Stimulated activated CD8-positive, alpha-beta memory T cell treated with anti-CD3 and anti-CD28 coated beads, Interleukin-7, amount 100 ng/mL, for 4 hours (primary cell): ENCODE results near the gene CPNE5.

ENCODE experiments used
- DNase-seq, 2 donors: peaks; one replicate each; pipeline ENCODE4 v3.0.0-alpha.2; 2020; ENCODE audit warnings: low read depth in 2 of 2

CPNE5 gene

GRCh38 chr6:36857325-36857724 lies 18.1 kb upstream of the CPNE5 start:
- no peak for DNase-seq

GRCh38 chr6:36856277-36856676 lies 17.0 kb upstream of the CPNE5 start:
- no peak for DNase-seq

GRCh38 chr6:36855750-36856149 lies 16.5 kb upstream of the CPNE5 start:
- DNase-seq, result no peak

DNA sequence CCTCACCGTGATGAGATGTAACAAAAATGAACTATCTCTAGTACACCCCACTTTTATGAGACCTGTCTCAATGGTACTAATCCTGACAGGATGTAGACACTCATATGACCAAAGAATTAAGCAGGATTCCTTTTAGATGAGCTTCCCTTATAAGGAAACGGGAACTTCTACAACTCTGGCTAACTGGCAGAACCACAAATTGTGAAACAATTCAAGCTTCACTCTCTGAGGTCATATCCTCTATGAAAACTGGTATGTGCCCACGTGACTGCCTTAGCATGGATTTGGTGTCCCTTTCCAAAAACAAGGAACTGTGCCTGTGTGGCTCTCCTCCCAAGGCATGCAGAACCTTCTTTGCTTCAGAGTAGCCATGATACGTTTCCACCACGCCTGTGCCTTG lies 14.1 kb upstream of the CPNE5 start:
- no peak for DNase-seq

GRCh38 chr6:36852481-36853147 lies 13.4 kb upstream of the CPNE5 start:
- no peak for DNase-seq

DNA sequence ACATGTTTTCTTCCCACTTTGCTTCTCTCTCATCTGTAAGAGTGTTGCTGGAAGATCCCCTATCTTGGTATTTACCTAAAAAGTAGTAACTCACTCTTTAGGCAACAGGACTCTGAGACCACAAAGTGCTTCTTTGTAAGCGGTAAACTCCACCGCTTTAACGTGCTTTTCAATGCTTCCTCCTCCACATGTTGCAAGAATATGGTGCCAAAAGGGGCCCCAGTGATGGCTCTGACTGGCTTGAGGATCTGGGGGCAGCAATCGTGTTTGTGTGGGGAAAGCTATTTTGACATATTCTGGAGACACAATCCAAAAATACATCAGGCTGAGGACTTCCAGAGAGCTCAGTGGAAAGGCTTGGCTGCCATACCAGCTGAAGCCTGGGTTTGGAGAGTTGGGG lies 12.4 kb upstream of the CPNE5 start:
- no peak for DNase-seq

DNA sequence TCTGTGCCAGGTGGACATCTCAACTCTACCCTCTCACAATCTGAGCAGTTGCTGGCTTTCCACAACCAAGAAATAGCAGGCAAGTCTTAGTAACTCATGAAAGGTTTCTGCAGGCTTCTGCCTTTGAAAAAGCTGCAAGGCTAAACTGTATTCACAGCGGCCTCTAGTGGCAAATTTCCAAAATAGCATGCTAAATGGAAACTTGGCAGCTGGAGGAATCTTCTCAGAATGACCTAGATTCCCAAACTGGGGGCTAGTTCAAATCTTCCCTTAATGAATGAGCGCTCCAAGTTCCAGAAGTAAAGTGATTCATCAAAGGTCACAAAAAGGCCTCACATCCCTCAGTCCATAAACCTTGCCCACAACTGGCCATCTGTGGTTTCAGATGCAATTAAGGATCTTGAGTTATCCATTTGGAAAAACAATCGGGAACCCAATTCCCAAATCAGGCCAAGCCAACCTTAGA lies 11.9 kb upstream of the CPNE5 start:
- DNase-seq, result no peak

DNA sequence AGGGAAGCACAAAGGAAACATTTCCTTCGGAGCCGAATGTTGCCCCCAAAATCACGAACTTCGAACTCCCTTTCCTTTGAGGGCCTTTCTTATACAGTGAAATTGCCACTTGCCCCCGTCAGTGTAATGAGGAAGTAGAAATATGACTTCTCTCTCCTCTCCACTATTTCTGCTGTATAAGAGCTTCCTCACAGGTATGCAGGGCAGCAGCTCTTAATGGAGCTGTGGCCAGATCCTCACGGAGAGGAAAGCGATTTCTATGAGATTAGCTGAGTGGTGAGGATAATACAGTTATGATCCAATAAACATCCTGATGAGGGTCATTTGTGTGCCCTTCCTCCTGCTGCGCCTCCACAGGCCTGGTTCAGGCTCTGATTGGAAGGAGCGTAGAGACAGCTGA lies 10.8 kb upstream of the CPNE5 start:
- no peak for DNase-seq

GRCh38 chr6:36848658-36849441 lies 9.6 kb upstream of the CPNE5 start:
- no peak for DNase-seq

DNA sequence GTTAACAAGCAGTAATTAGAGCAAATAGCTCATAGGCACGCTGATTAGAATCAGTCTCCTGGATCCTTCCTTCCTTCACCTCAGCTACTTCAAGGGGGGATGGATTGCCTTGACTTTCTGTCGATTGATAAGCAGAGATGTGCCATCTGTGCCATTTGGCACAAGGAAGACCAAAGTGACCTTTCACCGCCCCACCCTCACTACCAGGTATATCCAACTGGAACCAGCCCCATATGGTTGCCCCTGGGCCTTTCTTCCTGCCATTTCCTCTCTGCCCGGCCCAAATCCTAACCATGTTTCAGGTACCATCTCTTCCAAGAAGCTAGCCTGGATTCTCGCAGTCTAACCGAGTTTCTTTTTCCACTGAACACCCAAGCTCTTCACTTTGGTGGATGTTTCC lies 8.7 kb upstream of the CPNE5 start:
- DNase-seq, result no peak

DNA sequence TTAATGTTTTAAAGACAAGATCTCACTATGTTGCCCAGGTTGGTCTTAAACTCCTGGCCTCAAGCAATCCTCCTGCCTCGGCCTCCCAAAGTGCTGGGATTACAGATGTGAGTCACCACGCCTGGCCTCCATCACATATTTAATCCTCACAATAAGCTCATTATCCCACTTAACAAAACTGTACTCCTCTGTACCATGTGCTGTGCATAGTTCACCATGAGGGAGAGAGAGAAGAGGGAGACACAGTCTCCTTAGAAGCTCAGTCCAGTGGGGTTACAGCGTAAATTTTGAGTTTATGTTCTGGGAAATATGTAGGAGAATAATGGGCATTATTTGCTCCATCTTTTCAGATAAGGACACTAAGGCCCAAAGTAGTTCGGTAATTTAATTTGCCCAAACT lies 7.9 kb upstream of the CPNE5 start:
- DNase-seq, result no peak

DNA sequence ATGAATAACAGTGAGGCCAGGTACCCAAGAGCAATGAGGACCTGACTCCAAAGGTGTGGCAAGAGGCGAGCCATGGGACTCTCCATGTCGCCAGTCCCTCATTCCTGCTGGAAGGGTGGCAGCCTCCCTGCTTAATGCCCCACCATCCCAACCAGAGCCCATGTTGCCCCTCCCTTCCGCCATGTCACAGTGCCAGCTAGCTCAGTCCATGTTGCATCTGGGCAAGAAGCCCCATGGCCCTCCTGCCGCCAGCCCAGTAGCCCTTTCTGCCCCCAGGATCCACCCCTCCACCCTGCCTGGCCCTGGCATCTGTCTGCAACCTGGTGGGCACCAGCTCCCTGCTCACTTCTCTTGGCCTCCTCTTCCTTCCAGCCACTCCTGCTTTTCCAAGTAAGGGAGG lies 6.0 kb upstream of the CPNE5 start:
- DNase-seq, result no peak

DNA sequence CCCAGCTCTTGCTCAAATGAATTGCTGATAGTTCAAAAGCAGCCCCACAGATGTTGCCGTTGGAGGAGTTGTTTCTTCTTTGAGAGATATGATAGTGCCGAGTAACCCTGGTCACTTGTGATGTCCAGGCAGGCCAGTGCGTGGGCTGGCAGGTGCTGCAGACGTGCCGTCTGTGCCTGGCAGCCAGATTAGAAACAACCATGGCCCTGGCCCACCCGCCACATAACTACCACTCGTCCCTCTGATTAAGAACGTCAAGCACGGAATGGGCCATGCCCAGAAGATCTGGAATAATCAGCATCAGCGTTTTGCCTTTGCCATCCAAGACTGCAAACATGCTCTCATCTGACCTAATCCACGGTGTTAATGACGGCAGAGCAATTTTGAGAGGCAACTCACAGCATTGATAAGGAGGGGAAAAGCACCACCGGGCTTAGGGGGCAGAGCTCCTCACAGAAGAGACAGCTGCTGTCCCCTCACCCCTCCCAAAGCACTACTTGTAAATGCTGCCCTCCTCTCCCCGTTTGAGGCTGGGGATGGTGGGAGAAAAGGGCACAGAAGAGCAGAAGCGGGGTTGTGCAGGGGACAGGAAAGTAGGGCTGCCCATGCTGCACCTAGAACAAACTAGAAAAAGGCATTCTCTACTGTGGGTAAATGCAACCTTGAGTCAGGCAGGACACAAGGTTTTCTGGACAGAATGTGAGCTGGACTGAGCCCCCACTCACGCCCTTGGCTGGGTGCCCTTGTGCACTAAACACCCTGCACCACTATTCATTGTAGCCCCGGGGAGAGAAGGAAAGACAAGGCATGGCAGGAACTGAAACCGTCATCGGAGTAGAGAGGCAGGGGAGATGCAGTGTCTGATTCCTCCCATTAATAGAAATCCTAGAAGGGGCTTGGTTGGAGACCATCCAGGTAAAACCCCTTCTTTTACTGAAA lies 5.3 kb upstream of the CPNE5 start:
- DNase-seq, result no peak

GRCh38 chr6:36843170-36843569 lies 3.9 kb upstream of the CPNE5 start:
- DNase-seq, result no peak

DNA sequence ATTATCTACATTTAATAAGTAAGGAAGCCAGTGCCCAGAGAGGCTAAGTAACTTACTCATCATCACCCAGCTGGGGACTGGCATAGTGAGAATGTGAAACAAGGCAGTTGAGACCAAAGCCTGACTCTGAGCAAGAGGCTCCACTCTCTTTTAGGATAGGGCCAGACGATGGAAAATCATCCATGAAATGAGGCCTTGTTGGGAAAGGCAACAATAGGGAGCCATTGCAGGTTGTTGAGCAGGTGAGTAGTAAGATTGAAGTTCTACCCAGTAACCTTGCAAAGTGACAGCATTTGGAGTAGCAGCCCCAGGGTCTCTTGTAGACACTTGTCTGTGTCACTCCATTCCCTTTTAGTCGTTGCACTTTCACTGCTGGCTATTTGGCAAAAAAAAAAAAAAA lies 2.5 kb upstream of the CPNE5 start:
- DNase-seq, result no peak

DNA sequence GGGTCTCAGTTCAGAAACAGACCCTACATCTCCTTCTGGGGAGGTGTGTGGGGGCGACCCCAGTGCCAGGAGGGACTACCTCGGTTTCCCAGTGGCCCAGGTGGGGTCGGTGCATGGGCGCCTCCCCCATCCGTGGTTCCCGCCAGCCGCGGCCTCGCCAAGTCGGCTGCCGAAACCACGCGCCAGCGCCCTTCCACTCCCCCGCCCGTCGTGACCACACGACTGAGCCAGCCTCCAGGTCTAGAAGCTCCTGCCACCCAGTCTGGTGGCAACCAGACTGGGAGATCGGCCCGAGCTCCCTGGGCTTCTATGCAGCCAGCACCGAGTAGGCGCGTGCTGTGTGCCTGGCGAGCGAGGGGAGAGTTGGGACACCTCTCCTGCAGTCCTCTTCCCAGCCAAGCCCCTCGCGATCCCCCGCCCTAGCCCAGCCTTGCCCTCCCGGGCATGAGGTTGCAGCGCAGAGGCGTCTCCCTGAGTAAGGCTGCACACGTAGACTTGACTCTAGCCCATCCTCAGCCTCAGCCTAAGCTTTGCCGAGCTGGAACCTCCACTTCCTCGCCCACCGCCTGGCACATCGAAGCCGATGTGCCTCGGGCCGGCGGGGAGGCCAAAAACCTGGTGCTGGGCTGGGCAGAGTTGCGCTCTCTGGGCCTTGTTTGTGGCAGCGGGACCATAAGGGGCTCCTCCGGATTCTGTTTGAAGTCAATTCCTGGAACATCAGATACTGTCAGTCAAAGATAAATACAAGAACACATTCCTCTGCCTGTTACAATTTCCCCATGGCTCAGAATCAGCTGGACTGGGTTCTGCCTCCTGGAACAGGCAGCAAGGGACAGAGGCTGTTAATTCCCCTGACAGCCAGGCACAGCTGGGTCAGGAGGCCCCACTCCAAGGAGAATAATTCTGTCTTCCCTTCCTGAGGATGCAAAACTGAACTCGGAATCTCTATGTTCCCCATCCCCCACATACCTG lies 1.5 kb upstream of the CPNE5 start:
- peak in 1 of 2 donors; percentile 31 for DNase-seq

- peak in 1 of 2 donors; percentile 29 for DNase-seq
Observed at GRCh38 chr6:36839749-36840431, 646 bp upstream of the CPNE5 start.

- no peak for DNase-seq
Observed at GRCh38 chr6:36837686-36838085, 1.6 kb downstream of the CPNE5 start.

DNA sequence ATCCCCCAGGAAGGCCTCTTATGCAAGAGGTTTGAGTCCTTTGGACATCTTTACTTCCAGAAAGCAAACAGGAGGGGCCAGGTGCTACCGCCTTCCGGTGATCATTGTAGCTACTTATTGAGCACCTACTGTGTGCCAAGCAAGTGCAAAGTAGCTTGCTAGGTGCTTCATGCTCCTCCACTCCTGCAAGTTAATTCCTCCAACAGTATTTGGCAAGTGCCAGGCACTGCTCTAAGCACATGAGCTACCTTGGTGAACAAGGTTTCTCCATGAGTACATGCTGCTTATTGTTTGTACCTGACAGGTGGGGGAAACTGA lies 2.3 kb downstream of the CPNE5 start:
- DNase-seq, result no peak

DNA sequence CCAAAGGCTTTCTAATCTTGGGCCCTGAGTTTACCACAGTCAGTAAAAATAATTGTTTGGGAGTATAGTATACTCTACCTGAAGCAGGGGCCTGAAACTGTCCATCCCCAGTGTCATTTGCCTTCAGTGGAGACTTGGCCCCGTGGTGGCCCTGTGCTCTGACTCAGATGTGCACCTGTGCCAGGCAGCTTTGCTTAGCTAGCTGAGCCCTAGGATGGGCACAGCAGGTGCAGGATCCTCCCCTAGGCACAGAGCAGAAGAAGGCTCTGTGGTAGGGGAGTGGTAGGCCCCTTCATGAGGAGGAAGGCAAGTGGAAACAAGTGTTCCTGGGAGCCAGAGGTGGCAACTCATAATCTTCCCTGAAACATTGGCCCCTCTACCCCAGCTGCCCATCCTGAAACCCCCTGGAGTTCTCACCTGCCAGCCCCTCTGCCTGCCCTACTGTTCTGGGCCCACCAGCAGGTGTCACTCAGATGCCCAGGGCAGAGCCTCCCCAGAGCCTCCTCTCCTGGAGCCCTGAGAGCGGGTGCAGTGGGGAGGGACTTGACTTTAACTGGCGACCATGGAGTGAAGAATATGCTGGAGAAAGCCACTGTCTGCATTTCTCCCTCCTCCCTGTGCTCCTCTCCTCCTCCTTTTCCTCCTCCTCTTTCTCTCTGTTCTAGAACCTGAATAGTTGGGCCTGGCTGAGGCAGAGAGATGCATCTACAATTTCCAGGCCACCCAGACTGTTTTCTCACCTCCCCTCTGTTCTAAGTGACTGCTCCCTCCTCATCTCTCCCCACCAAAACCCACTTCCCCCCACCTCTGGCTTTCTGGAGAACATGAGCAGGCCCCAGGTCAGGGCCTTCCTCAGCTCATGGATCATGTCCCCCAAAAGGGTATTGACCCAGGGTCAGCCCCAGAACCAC lies 2.9 kb downstream of the CPNE5 start:
- DNase-seq, result no peak
